Tibial nerve (tissue), 4 donors: ENCODE measurements around the gene KRT73.

Experiments used
- CTCF ChIP-seq, 5 experiments: fragments of 200-600 bp in 3 of 5; fragments of 450-650 bp in 2 of 5; sonication (generic) in 3 of 5; IDR thresholded peaks; one replicate each; pipeline ENCODE4 v1.5.1; 2016 to 2019; ENCODE audit warnings: antibody characterized with exemption in 5 of 5, mild to moderate bottlenecking in 3 of 5, moderate library complexity in 2 of 5
- EP300 ChIP-seq, 2 donors: sonication (generic); formaldehyde crosslinking; IDR thresholded peaks; one replicate each; pipeline ENCODE4 v1.6.1; 2017; ENCODE audit warnings: antibody characterized with exemption in 2 of 2, mild to moderate bottlenecking in 1 of 2

GRCh38 chr12:52659395-52659794 lies 41.0 kb upstream of the KRT73 start:
- TF ChIP-seq CTCF (IDR thresholded peaks at IDR 0.05) (no peak), EP300 (IDR thresholded peaks at IDR 0.05) (no peak)
